LNCaP clone FGC (cell line): ENCODE measurements around the gene KCNQ1.

Source experiments
- DNase-seq: peaks from one replicate; pipeline ENCODE4 v3.0.0-alpha.2; 2011; ENCODE audit warnings: low read depth
- H3K4me3 ChIP-seq: 2 replicates; pipeline ENCODE4 v1.5.1; 2011; ENCODE audit warnings: mild to moderate bottlenecking, low read depth, low read length, control low read depth
- CTCF ChIP-seq: IDR thresholded peaks from 2 replicates; pipeline ENCODE4 v1.5.1; 2012; ENCODE audit warnings: mild to moderate bottlenecking; ENCODE audit not compliant: control insufficient read depth, insufficient read depth; ENCODE audit errors: extremely low read depth

The KCNQ1 gene

GRCh38 chr11:2897048-2897447 is 452.2 kb downstream of the KCNQ1 start:
- DNase-seq: no peak
- H3K4me3 ChIP-seq: no peak overlapping the region
- no peak for TF ChIP-seq CTCF

- DNase-seq: no peak
- no peak for TF ChIP-seq CTCF
Observed at GRCh38 chr11:2898366-2899079, 453.7 kb downstream of the KCNQ1 start.

More at GRCh38 chr11:2898366-2899079, 453.7 kb downstream of the KCNQ1 start:
- H3K4me3 ChIP-seq: no peak overlapping the region
